Stomach (tissue), 4 donors: ENCODE data around the gene KHDC4.

Experiments used
- EP300 ChIP-seq: sonication (generic); formaldehyde crosslinking; IDR thresholded peaks from one replicate; pipeline ENCODE4 v1.6.1; 2017; ENCODE audit warnings: antibody characterized with exemption
- POLR2AphosphoS5 ChIP-seq, 3 donors: sonication (generic); formaldehyde crosslinking; IDR thresholded peaks; one replicate each; pipeline ENCODE4 v1.6.1; 2016; ENCODE audit warnings: antibody characterized with exemption in 3 of 3
- TF ChIP-seq, protein P1 (sequence below), 7 experiments: fragments of 450-650 bp in 4 of 7; fragments of 200-600 bp in 3 of 7; sonication (generic) in 3 of 7; IDR thresholded peaks; one replicate each; pipeline ENCODE4 v1.5.1; 2016 to 2019; ENCODE audit warnings: antibody characterized with exemption in 7 of 7, control low read depth in 2 of 7, mild to moderate bottlenecking in 1 of 7

DNA sequence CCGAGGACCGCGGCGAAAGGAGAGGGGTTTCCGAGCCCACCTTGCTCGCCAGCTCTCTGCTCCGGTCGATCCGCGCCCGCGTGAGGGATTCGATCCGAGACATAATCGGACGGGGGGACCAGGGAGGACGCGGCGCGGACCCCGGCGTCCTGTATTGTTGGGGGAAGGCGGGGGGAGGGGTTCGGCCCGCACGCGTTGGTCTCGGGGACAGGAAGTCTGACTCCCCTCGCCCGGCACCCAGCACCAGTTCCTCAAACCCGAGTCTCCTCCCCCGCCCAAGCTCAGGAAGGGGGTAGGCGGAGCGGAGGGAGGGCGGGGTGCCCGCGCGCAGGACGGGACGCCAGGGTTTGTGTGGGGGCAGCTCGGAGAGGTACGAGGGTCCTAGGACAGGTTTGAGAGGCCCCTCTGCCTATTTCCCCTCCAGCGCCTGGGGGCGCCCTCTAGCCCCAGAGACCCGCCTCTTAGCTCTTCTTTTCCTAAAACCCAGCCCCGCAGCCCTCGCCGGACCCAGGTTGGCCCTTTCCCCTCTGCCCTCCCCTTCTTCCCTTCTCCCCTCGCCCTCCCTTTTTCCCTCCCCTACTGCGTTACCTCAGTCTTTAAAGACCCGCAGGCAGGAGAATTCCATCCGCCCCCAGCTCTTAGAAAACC lies 44.2 kb upstream of the KHDC4 start, which contains the start of gene ARHGEF2:
- TF ChIP-seq, protein P1, sequence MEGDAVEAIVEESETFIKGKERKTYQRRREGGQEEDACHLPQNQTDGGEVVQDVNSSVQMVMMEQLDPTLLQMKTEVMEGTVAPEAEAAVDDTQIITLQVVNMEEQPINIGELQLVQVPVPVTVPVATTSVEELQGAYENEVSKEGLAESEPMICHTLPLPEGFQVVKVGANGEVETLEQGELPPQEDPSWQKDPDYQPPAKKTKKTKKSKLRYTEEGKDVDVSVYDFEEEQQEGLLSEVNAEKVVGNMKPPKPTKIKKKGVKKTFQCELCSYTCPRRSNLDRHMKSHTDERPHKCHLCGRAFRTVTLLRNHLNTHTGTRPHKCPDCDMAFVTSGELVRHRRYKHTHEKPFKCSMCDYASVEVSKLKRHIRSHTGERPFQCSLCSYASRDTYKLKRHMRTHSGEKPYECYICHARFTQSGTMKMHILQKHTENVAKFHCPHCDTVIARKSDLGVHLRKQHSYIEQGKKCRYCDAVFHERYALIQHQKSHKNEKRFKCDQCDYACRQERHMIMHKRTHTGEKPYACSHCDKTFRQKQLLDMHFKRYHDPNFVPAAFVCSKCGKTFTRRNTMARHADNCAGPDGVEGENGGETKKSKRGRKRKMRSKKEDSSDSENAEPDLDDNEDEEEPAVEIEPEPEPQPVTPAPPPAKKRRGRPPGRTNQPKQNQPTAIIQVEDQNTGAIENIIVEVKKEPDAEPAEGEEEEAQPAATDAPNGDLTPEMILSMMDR (IDR thresholded peaks at IDR 0.05): peak in 1 of 7 experiments; percentile 11
- TF ChIP-seq POLR2AphosphoS5 (IDR thresholded peaks at IDR 0.05) (peak in 2 of 3 donors; percentile 77), EP300 (no peak)
